NCI-H1694 (cell line): ENCODE data around the gene SPEG.
"Not testable (repeated sequence)": the region's sequence is repeated elsewhere in the genome, so short reads cannot be mapped to it uniquely, and the experiment has no call there.

Source experiments
- DNase-seq: peaks from one replicate; lab custom pipeline; 2025; lab: John Stamatoyannopoulos, UW

The SPEG gene

GRCh38 chr2:219434718-219435525 is at the start of gene SPEG:
Gene SPEG (plus strand): TSS chr2:219434843. CDS start chr2:219434978, 135 bp downstream.
- no peak for DNase-seq

- no peak for DNase-seq
Observed at GRCh38 chr2:219384859-219385258, 49.8 kb upstream of the SPEG start.

GRCh38 chr2:219385958-219386520 is 48.6 kb upstream of the SPEG start:
- no peak for DNase-seq

GRCh38 chr2:219386532-219387280 is 47.9 kb upstream of the SPEG start:
- DNase-seq: no peak

GRCh38 chr2:219387306-219388120 is 47.1 kb upstream of the SPEG start, which contains the start of gene DNPEP:
Gene DNPEP (minus strand): TSS chr2:219387912. CDS start chr2:219387794, 118 bp downstream.
- peak; percentile 76 for DNase-seq

GRCh38 chr2:219388121-219388906 is 46.3 kb upstream of the SPEG start:
- peak; percentile 92 for DNase-seq

- no peak for DNase-seq
Observed at GRCh38 chr2:219388907-219389156, 45.8 kb upstream of the SPEG start.

GRCh38 chr2:219392754-219393153 is 41.9 kb upstream of the SPEG start:
- no peak for DNase-seq

- DNase-seq: not testable (repeated sequence)
Observed at GRCh38 chr2:219395056-219395455, 39.6 kb upstream of the SPEG start.

GRCh38 chr2:219395609-219396008 is 39.0 kb upstream of the SPEG start:
- no peak for DNase-seq

- DNase-seq: no peak
Observed at GRCh38 chr2:219396863-219397457, 37.7 kb upstream of the SPEG start.

GRCh38 chr2:219398721-219399363 is 35.8 kb upstream of the SPEG start:
- DNase-seq: no peak

- DNase-seq: no peak
Observed at GRCh38 chr2:219399716-219400478, 34.7 kb upstream of the SPEG start.

- no peak for DNase-seq
Observed at GRCh38 chr2:219400562-219400961, 34.1 kb upstream of the SPEG start.

- no peak for DNase-seq
Observed at GRCh38 chr2:219401606-219402005, 33.0 kb upstream of the SPEG start.

GRCh38 chr2:219402665-219403515 is 31.8 kb upstream of the SPEG start:
- DNase-seq: peak; percentile 85

GRCh38 chr2:219403861-219404260 is 30.8 kb upstream of the SPEG start:
- no peak for DNase-seq

GRCh38 chr2:219404291-219404910 is 30.2 kb upstream of the SPEG start:
- DNase-seq: no peak
